Hematopoietic multipotent progenitor cell treated with erythropoietin and hydrocortisone succinate and interleukin-3 and kit ligand, for 8 days (in vitro differentiated cells): ENCODE results near the gene CLDND1.
"Not testable (repeated sequence)": the region's sequence is repeated elsewhere in the genome, so short reads cannot be mapped to it uniquely, and the experiment has no call there.

ENCODE experiments used
- DNase-seq: peaks from one replicate; pipeline ENCODE4 v3.0.0-alpha.2; 2015

Gene CLDND1

GRCh38 chr3:98522544-98523281, at the start of gene CLDND1:
CLDND1 (minus strand) TSS chr3:98522902; CDS start chr3:98521424, 1,478 bp downstream.
- DNase-seq, result peak; percentile 97

- DNase-seq, result no peak
Measured at GRCh38 chr3:98568402-98568801, 45.7 kb upstream of the CLDND1 start.

- DNase-seq, result no peak
Measured at GRCh38 chr3:98567666-98568270, 45.1 kb upstream of the CLDND1 start.

- DNase-seq, result no peak
Measured at GRCh38 chr3:98565843-98566242, 43.1 kb upstream of the CLDND1 start.

- DNase-seq, result no peak
Measured at GRCh38 chr3:98565237-98565643, 42.5 kb upstream of the CLDND1 start.

GRCh38 chr3:98564282-98565005, 41.7 kb upstream of the CLDND1 start:
- no peak for DNase-seq

GRCh38 chr3:98563661-98564281, 41.1 kb upstream of the CLDND1 start:
- DNase-seq, result no peak

GRCh38 chr3:98561727-98562521, 39.2 kb upstream of the CLDND1 start:
- DNase-seq, result no peak

GRCh38 chr3:98560911-98561310, 38.2 kb upstream of the CLDND1 start:
- DNase-seq, result no peak

GRCh38 chr3:98559769-98560168, 37.1 kb upstream of the CLDND1 start:
- not testable (repeated sequence) for DNase-seq

- no peak for DNase-seq
Measured at GRCh38 chr3:98558100-98558827, 35.6 kb upstream of the CLDND1 start.

- DNase-seq, result no peak
Measured at GRCh38 chr3:98557324-98558010, 34.8 kb upstream of the CLDND1 start.

GRCh38 chr3:98556164-98557130, 33.7 kb upstream of the CLDND1 start:
- peak; percentile 41 for DNase-seq

- no peak for DNase-seq
Measured at GRCh38 chr3:98555025-98555379, 32.3 kb upstream of the CLDND1 start.

- no peak for DNase-seq
Measured at GRCh38 chr3:98554580-98554979, 31.9 kb upstream of the CLDND1 start.

GRCh38 chr3:98553753-98554152, 31.1 kb upstream of the CLDND1 start:
- DNase-seq, result peak; percentile 48

- DNase-seq, result no peak
Measured at GRCh38 chr3:98553021-98553563, 30.4 kb upstream of the CLDND1 start.

GRCh38 chr3:98552232-98553020, 29.7 kb upstream of the CLDND1 start:
- no peak for DNase-seq

GRCh38 chr3:98551754-98552153, 29.1 kb upstream of the CLDND1 start:
- peak; percentile 78 for DNase-seq
